ENCODE measurements around the gene CHAF1A. TPM values are rescaled to one million over a fixed set of nuclear protein-coding genes. Genes with fewer than 3 reads are reported as not detected.
A peak's percentile ranks its signal among the peaks of the same experiment; 100 is the strongest.

The CHAF1A gene
- total RNA-seq, 4 donors from 2014 or later: 2.4 to 11.9 (median 7.4) TPM

DNA sequence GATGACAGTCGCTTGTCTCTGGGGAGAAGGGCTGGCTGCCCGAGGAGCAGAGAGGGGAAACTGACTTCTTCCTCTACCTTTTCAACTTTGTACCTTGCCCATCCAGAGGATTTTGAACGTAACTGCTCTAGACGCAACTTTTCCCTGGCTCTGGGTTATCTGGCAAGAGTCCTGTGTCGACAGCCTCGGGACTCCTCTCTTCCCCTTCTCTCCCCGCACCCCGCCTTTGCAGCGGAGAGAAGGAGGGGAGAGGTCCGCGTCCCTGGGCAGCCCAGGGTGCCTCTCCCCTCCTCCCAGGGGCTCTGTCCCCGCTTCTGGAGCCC is 2.7 kb upstream of the CHAF1A start:
- Histone ChIP-seq H3K36me3 (peaks cover 0 to 10% of the 10 kb centered on the region in 2 donors), H3K27me3 (no peaks in the 10 kb centered on the region), H3K4me1 (peaks cover 3 to 77% (median 35%) of the 10 kb centered on the region in 3 donors), H3K4me3 (peak overlapping the region; percentile 84 to 97), H3K9me3 (no peaks in the 10 kb centered on the region), H3K27ac (peak overlapping the region; percentile 96 to 99 (median 98))
- TF ChIP-seq EP300 (IDR thresholded peaks at IDR 0.05): no peak
- TF ChIP-seq, protein P1, sequence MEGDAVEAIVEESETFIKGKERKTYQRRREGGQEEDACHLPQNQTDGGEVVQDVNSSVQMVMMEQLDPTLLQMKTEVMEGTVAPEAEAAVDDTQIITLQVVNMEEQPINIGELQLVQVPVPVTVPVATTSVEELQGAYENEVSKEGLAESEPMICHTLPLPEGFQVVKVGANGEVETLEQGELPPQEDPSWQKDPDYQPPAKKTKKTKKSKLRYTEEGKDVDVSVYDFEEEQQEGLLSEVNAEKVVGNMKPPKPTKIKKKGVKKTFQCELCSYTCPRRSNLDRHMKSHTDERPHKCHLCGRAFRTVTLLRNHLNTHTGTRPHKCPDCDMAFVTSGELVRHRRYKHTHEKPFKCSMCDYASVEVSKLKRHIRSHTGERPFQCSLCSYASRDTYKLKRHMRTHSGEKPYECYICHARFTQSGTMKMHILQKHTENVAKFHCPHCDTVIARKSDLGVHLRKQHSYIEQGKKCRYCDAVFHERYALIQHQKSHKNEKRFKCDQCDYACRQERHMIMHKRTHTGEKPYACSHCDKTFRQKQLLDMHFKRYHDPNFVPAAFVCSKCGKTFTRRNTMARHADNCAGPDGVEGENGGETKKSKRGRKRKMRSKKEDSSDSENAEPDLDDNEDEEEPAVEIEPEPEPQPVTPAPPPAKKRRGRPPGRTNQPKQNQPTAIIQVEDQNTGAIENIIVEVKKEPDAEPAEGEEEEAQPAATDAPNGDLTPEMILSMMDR (IDR thresholded peaks at IDR 0.05): no peak
- no peak for TF ChIP-seq POLR2A (IDR thresholded peaks at IDR 0.05)
- no peak for TF ChIP-seq POLR2AphosphoS5 (IDR thresholded peaks at IDR 0.05)
- ATAC-seq: no peak
- WGBS, 2 donors (ENCODE audit: low coverage in 1 of 2): 0 to 3% methylated on average over 4 to 8 of the region's 12 CpGs

DNA sequence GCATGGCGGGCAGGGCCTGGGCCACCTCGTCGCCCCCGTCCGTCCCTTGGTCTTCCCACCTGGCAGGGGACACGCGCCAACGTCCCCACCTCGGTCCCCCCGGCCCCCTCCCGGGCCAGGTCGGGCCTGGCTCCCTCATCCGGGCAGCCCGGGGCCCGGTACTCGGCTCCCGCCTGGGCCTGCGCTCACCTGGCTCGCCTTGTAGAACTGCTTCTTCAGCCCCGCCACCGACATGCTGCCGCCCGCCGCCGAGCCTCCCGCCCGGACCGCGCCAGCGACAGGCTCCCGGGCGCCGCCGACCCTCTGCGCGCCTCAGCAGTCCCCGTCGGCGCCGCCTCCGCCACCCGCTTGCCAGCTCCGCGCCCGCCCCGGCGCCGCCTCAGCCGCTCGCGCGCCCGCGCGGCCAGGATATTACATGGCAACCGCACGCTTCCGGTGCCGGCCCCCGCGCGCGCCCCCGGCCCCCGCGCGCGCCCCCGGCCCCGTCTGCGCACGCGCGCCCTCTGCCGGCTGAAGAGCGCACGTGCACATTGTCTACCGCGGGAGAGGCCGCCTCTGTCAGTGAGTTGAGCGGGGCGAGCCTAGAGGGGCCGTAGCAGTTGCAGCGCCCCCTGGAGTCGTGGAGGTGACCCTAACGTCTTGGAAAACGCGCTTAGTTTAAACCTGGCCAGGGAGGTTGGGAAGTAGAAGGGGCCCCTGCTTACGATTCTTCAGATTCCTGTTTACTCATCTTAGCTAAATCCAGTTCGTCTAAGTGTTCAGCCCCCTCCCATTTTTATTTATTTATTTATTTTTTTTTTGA is 2.1 kb upstream of the CHAF1A start, which contains the start of gene SH3GL1:
Gene SH3GL1 (minus strand): TSS at position 413 of the 802 bp plus-strand sequence. CDS start 179 bp downstream, at position 234.
- ATAC-seq: peak; percentile 79
- Histone ChIP-seq H3K9me3 (no peaks in the 10 kb centered on the region), H3K27ac (peak within 1 kb of the TSS; percentile 96 to 99 (median 98)), H3K36me3 (peaks cover 0 to 9% of the 10 kb centered on the region in 2 donors), H3K4me3 (peak within 1 kb of the TSS; percentile 84 to 97), H3K4me1 (peaks cover 3 to 71% (median 30%) of the 10 kb centered on the region in 3 donors), H3K27me3 (no peaks in the 10 kb centered on the region)
- TF ChIP-seq POLR2A (IDR thresholded peaks at IDR 0.05): peak; percentile 60 to 88
- TF ChIP-seq, protein P1 (IDR thresholded peaks at IDR 0.05): peak in 3 of 4 experiments; percentile 88 to 99 (median 98)
- peak; percentile 57 for TF ChIP-seq POLR2AphosphoS5 (IDR thresholded peaks at IDR 0.05)
- no peak for TF ChIP-seq EP300 (IDR thresholded peaks at IDR 0.05)
- WGBS, 2 donors (ENCODE audit: low coverage in 1 of 2): 2 to 4% methylated on average over 4 to 9 of the region's 90 CpGs

DNA sequence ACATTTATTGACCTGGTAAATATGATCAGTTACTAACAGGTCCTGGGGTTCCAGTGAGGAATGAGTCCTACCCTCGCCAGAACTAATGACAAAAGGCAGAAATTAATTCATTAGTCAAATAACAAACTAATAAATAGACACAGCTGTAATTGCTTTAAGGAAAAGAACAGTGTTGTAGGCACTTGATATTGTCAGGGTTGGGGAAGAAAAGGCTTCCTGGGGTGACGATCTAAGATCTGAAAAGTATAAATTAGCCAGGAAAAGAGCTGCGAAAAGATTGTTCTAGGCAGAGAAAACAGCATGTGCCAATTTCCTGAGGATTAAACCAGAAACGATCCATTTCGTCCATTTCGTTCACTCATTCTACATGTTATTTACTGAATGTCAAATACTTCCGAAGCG is 670 bp upstream of the CHAF1A start:
- WGBS, 2 donors (ENCODE audit: low coverage in 1 of 2): 1 to 3% methylated on average over 8 of the region's 8 CpGs
- H3K4me3 ChIP-seq: peak overlapping the region; percentile 29 to 92
- H3K9me3 ChIP-seq: no peaks in the 10 kb centered on the region
- H3K27me3 ChIP-seq: no peaks in the 10 kb centered on the region
- ATAC-seq: no peak
- no peak for TF ChIP-seq POLR2A (IDR thresholded peaks at IDR 0.05)
- no peak for TF ChIP-seq POLR2AphosphoS5 (IDR thresholded peaks at IDR 0.05)
- TF ChIP-seq EP300 (IDR thresholded peaks at IDR 0.05): no peak
- TF ChIP-seq, protein P1 (IDR thresholded peaks at IDR 0.05): no peak
- H3K36me3 ChIP-seq: no peaks in the 10 kb centered on the region
- H3K4me1 ChIP-seq: peaks cover 3 to 58% (median 28%) of the 10 kb centered on the region in 3 donors
- peak overlapping the region; percentile 90 to 97 (median 94) for H3K27ac ChIP-seq

DNA sequence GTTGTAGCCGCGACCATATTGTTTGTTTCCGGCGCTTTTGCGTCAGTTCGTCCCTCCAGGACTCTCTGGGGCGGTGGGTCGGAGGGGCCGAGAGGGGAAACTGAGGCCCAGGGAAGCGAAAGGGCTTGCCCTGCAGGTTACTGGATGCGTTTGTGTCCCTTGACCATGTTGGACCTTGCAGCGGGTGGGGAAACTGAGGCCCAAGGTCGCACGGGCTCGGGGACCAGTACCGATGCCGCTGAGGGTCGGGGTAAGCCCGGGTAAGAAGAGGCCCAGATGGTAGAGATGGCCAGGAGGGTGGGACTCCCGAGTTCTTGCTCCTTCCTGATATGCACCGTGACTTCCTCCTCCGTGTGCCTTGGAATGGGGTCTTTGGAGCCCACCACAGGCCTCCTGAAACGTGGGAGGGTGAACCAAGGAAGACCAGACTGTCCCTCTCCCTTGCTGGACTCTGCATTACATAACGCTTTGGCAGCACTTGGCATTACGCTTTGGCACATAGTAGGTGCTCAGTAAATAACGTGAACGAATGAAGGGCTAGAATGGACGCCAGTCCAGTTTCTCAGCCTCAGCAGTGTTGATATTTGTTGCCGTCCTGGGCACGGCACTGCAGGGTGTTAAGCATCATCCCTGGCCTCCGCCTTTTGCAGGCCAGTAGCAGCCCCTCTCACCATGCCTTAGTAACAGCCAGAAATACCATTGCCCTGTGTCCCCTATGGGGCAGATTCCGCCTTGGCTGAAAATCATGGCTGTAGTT is 743 bp downstream of the CHAF1A start:
- Histone ChIP-seq H3K4me3 (peak overlapping the region; percentile 66 to 92), H3K4me1 (peaks cover 0 to 44% (median 19%) of the 10 kb centered on the region in 3 donors), H3K36me3 (no peaks in the 10 kb centered on the region), H3K27me3 (no peaks in the 10 kb centered on the region), H3K27ac (peak overlapping the region in 3 of 4 donors; percentile 85 to 91 (median 90)), H3K9me3 (no peaks in the 10 kb centered on the region)
- TF ChIP-seq EP300 (IDR thresholded peaks at IDR 0.05): no peak
- TF ChIP-seq, protein P1 (IDR thresholded peaks at IDR 0.05): no peak
- no peak for TF ChIP-seq POLR2AphosphoS5 (IDR thresholded peaks at IDR 0.05)
- TF ChIP-seq POLR2A (IDR thresholded peaks at IDR 0.05): no peak
- ATAC-seq: no peak
- WGBS, 2 donors (ENCODE audit: low coverage in 1 of 2): 0 to 40% methylated on average over 4 to 5 of the region's 32 CpGs

Measured in gastroesophageal sphincter (tissue), 4 donors.